Keratinocyte (primary cell): ENCODE results near the gene CPVL. TPM values are rescaled to one million over a fixed set of nuclear protein-coding genes. Genes with fewer than 3 reads are reported as not detected.

Experiments used
- DNase-seq: peaks from one replicate; pipeline ENCODE4 v3.0.0-alpha.2; 2011; ENCODE audit warnings: low read depth, missing footprints, low spot score
- FAIRE-seq: peaks from 2 replicates; lab custom pipeline; 2011; peaks lifted over from hg19 to GRCh38; lab: Jason Lieb, UNC
- H2AFZ ChIP-seq: 2 replicates; pipeline ENCODE4 v1.6.0; 2012; ENCODE audit warnings: low read length, control low read depth, inconsistent platforms; ENCODE audit not compliant: control insufficient read depth
- H3K27ac ChIP-seq: 2 replicates; pipeline ENCODE4 v1.5.1; 2011; ENCODE audit warnings: low read length; ENCODE audit not compliant: control insufficient read depth, insufficient read depth
- H3K27me3 ChIP-seq: 3 replicates; pipeline ENCODE4 v1.6.0; 2011; ENCODE audit warnings: low read length; ENCODE audit not compliant: control insufficient read depth, insufficient read depth; ENCODE audit errors: extremely low read depth
- H3K36me3 ChIP-seq, 2 experiments: 2 replicates in 1 of 2; 3 replicates in 1 of 2; pipeline ENCODE4 v1.5.1; 2011; ENCODE audit warnings: low read length in 2 of 2, mild to moderate bottlenecking in 1 of 2; ENCODE audit not compliant: control insufficient read depth in 2 of 2, insufficient read depth in 2 of 2; ENCODE audit errors: extremely low read depth in 1 of 2
- H3K4me1 ChIP-seq: 3 replicates; pipeline ENCODE4 v1.5.1; 2011; ENCODE audit warnings: low read length; ENCODE audit not compliant: control insufficient read depth, insufficient read depth; ENCODE audit errors: extremely low read depth
- H3K4me2 ChIP-seq: 3 replicates; pipeline ENCODE4 v1.6.0; 2011; ENCODE audit warnings: low read depth, low read length; ENCODE audit not compliant: control insufficient read depth, insufficient read depth; ENCODE audit errors: extremely low read depth
- H3K4me3 ChIP-seq, 3 experiments: fragments of 200-600 bp in 1 of 3; sonication (generic) in 1 of 3; 2 replicates in 2 of 3; 3 replicates in 1 of 3; pipeline ENCODE4 v1.5.1; 2011 to 2016; ENCODE audit warnings: low read length in 3 of 3, mild to moderate bottlenecking in 3 of 3, control low read depth in 2 of 3, inconsistent platforms in 1 of 3, low read depth in 1 of 3, mixed read lengths in 1 of 3, mixed run types in 1 of 3, moderate library complexity in 1 of 3; ENCODE audit not compliant: control insufficient read depth in 2 of 3, insufficient read depth in 2 of 3; ENCODE audit errors: extremely low read depth in 1 of 3
- H3K79me2 ChIP-seq: 2 replicates; pipeline ENCODE4 v1.6.0; 2012; ENCODE audit warnings: low read length; ENCODE audit not compliant: control insufficient read depth, insufficient read depth
- H3K9ac ChIP-seq: 3 replicates; pipeline ENCODE4 v1.6.0; 2011; ENCODE audit warnings: low read length; ENCODE audit not compliant: control insufficient read depth, insufficient read depth; ENCODE audit errors: extremely low read depth
- H3K9me1 ChIP-seq: 3 replicates; pipeline ENCODE4 v1.6.0; 2011; ENCODE audit warnings: low read length; ENCODE audit not compliant: control insufficient read depth, insufficient read depth; ENCODE audit errors: extremely low read depth
- H3K9me3 ChIP-seq: 2 replicates; pipeline ENCODE4 v1.5.1; 2012; ENCODE audit warnings: low read depth, low read length; ENCODE audit not compliant: control insufficient read depth
- H4K20me1 ChIP-seq: 3 replicates; pipeline ENCODE4 v1.6.0; 2011; ENCODE audit warnings: low read length; ENCODE audit not compliant: control insufficient read depth, insufficient read depth; ENCODE audit errors: extremely low read depth
- CTCF ChIP-seq, 3 experiments: IDR thresholded peaks in 1 of 3; conservative IDR thresholded peaks in 1 of 3; optimal IDR thresholded peaks in 1 of 3; 2 replicates in 2 of 3; 3 replicates in 1 of 3; pipeline versions ENCODE3 to v1.5.1; 2011; ENCODE audit warnings: low read length in 3 of 3, mild to moderate bottlenecking in 3 of 3, moderate library complexity in 2 of 3, control low read depth in 1 of 3, inconsistent platforms in 1 of 3; ENCODE audit not compliant: insufficient read depth in 2 of 3; ENCODE audit errors: extremely low read depth in 1 of 3
- EZH2 ChIP-seq: IDR thresholded peaks from one replicate; pipeline ENCODE4 v1.6.1; 2012; ENCODE audit warnings: inconsistent platforms, mild to moderate bottlenecking, low read length, moderate library complexity
- dilution Hi-C: fragments of 300-500 bp; cut with MboI; formaldehyde crosslinking; loops from one replicate; pipeline ENCODE4 v1.7.0; 2020; ENCODE audit warnings: low sequenced_read_pairs; ENCODE audit not compliant: extremely low pct_ligation_motif_present
- polyA plus RNA-seq, 5 experiments: library from polyadenylated mRNA; depleted of rRNA in 3 of 5; stranded (reverse) in 3 of 5; stranded (forward) in 1 of 5; unstranded in 1 of 5; fragments of >200 nt; gene quantifications; 1 replicate in 1 of 5; 2 replicates in 3 of 5; 3 replicates in 1 of 5; pipeline versions ENCODE4 v1.2.1 to v1.2.3, GENCODE V29; 2011 to 2012; ENCODE audit warnings: missing spikeins in 2 of 5, low read depth in 1 of 5, low replicate concordance in 1 of 5

The CPVL gene
- polyA plus RNA-seq, 1 donor (not counting 4 experiments of a cell fraction or from before 2014, with no cell fraction given): 9.8 TPM

GRCh38 chr7:28988091-28988490 lies 158.2 kb downstream of the CPVL start:
- H3K9ac ChIP-seq: no peak overlapping the region
- H3K9me3 ChIP-seq: no peaks in the 10 kb centered on the region
- no peaks in the 10 kb centered on the region for H3K36me3 ChIP-seq
- no peaks in the 10 kb centered on the region for H3K79me2 ChIP-seq
- H4K20me1 ChIP-seq: no peaks in the 10 kb centered on the region
- TF ChIP-seq CTCF (optimal IDR thresholded peaks at IDR 0.05 in 1 of 3, IDR thresholded peaks at IDR 0.05 in 1 of 3, conservative IDR thresholded peaks at IDR 0.05 in 1 of 3; ENCODE audit: extremely low read depth in 1 of 3, insufficient read depth in 2 of 3, low read length in 3 of 3) (no peak), EZH2 (no peak)
- H3K9me1 ChIP-seq: no peaks in the 10 kb centered on the region
- H3K27me3 ChIP-seq: no peaks in the 10 kb centered on the region
- dilution Hi-C loops: no loop called here
- no peak overlapping the region for H2AFZ ChIP-seq
- FAIRE-seq: no peak
- peaks cover 45% of the 10 kb centered on the region for H3K4me1 ChIP-seq
- no peak for DNase-seq
- H3K4me3 ChIP-seq: no peak overlapping the region
- H3K4me2 ChIP-seq: no peak overlapping the region
- H3K27ac ChIP-seq: no peak overlapping the region

GRCh38 chr7:28986765-28987110 lies 159.6 kb downstream of the CPVL start:
- FAIRE-seq: no peak
- no peak overlapping the region for H2AFZ ChIP-seq
- no peaks in the 10 kb centered on the region for H3K9me1 ChIP-seq
- H3K4me2 ChIP-seq: peak overlapping the region; percentile 60
- peaks cover 45% of the 10 kb centered on the region for H3K4me1 ChIP-seq
- H3K9ac ChIP-seq: no peak overlapping the region
- no peaks in the 10 kb centered on the region for H3K36me3 ChIP-seq
- dilution Hi-C loops: no loop called here
- no peak for TF ChIP-seq EZH2
- no peak for TF ChIP-seq CTCF (optimal IDR thresholded peaks at IDR 0.05 in 1 of 3, IDR thresholded peaks at IDR 0.05 in 1 of 3, conservative IDR thresholded peaks at IDR 0.05 in 1 of 3; ENCODE audit: extremely low read depth in 1 of 3, insufficient read depth in 2 of 3, low read length in 3 of 3)
- DNase-seq: no peak
- H3K27me3 ChIP-seq: no peaks in the 10 kb centered on the region
- no peaks in the 10 kb centered on the region for H3K9me3 ChIP-seq
- no peak overlapping the region for H3K27ac ChIP-seq
- no peaks in the 10 kb centered on the region for H3K79me2 ChIP-seq
- no peak overlapping the region for H3K4me3 ChIP-seq
- no peaks in the 10 kb centered on the region for H4K20me1 ChIP-seq
